ENCODE measurements around the gene TNK1.

The TNK1 gene

DNA sequence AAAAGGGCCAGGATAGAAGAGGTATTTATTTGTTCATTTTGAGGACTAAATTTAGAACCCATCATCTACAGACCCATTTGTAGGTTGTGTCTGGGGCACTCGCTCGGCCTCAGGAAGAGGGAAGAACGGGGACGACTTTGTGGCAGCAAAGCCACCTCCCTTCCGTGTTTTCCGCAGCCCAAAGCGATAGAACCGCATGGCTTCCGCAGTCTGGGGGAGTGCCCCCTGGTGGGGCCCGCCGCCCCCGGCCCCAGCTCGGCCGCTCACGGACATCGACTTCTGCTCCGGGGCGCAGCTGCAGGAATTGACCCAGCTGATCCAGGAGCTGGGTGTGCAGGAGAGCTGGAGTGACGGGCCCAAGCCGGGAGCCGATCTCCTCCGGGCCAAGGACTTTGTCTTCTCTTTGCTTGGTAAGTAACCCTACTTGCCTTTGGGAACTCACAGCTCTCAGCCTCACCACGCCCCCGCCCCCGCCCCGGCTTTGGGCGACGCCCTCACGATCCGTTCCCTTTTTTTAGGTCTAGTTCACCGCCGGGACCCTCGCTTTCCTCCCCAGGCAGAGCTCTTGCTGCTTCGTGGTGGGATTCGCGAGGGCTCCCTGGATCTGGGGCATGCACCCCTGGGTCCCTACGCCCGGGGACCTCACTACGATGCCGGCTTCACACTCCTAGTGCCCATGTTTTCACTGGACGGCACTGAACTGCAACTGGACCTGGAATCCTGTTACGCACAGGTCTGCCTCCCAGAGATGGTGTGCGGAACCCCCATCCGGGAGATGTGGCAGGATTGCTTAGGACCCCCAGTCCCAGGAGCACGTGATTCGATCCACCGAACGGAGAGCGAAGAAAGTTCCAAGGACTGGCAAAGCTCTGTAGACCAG is 55.0 kb downstream of the TNK1 start:
- DNase-seq (ENCODE audit: low read depth in 3 of 3) = peak in 2 of 3 experiments; percentile 24 to 62

DNA sequence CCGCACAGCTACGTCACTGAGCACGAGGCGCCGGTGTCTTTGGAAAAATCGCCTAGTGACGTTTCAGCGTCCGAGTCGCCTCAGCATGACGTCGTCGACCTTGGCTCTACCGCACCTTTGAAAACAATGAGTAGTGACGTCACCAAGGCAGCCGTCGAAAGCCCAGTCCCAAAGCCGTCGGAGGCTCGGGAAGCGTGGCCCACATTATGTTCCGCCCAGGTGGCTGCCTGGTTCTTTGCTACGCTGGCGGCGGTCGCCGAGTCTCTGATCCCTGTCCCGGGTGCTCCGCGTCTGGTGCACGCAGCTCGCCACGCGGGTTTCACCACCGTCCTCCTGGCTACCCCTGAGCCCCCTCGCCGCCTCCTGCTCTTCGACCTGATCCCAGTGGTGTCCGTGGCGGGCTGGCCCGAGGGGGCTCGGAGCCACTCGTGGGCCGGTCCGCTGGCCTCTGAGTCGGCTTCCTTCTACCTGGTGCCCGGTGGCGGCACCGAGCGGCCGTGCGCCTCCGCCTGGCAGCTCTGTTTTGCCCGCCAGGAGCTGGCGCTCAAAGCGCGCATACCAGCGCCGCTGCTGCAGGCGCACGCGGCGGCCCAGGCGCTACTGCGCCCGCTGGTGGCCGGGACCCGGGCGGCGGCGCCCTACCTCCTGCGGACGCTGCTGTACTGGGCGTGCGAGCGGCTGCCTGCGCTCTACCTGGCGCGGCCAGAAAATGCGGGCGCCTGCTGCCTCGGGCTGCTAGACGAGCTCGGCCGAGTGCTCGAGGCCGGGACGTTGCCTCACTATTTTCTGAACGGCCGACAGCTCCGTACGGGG is 55.9 kb downstream of the TNK1 start:
- peak; percentile 49 to 80 (median 56) for DNase-seq (ENCODE audit: low read depth in 3 of 3)

DNA sequence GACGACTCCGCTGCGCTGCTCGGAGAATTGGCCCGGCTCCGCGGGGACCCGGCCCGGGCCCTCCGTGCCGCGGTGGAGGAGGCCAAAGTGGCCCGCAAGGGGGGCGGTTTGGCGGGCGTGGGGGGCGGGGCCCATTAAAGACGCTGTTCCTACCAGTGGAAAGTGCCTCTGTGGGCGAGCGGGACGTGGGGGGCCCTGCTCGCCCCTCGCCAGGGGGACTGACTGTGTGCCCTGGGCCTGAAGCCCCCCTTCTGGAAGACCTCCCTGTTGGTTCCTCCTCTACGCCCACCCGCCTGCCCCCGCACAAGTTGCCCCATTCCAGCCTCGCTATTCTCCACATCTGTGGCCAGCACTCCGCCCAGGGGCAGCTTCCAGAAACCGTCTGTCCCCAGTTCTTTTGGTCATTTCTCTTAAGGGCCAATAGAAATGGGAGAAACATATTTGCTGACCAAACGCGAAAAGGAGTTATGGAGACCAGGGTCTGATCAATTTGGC is 56.5 kb downstream of the TNK1 start:
- no peak for DNase-seq (ENCODE audit: low read depth in 3 of 3)

DNA sequence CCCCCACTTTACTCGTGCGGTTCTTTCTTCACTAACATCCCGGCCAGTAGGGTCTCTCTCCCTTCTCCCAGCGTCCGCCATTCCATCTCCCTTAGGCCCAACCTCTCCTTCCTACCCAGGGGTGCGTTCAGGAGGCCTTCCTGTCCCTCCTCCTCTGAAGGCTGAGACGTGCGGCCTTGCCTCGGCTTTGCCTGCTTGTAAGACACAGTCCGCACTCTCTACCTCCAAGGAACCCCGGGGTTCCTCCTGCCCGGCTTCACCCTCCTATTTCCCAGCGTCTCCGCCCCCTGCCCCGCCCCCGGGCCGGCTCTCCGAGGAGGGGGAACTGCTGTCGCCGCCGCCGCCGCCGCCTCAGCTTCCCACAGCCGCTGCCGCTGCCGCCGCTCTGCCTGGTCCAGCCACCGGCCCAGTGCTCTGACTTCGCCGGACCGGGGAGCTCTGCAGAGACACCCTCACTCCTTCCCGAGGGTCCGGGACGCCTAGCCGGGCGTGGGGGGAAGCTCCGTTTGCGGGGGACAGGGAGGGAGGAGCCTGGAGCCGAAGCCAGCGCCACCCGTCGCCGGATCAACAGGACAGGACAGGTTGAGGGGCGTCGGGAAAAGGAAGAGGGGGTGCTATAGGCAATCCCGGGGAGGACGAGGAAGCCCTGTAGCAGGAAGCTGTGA is 57.2 kb downstream of the TNK1 start:
- peak in 2 of 3 experiments; percentile 36 to 77 for DNase-seq (ENCODE audit: low read depth in 3 of 3)

DNA sequence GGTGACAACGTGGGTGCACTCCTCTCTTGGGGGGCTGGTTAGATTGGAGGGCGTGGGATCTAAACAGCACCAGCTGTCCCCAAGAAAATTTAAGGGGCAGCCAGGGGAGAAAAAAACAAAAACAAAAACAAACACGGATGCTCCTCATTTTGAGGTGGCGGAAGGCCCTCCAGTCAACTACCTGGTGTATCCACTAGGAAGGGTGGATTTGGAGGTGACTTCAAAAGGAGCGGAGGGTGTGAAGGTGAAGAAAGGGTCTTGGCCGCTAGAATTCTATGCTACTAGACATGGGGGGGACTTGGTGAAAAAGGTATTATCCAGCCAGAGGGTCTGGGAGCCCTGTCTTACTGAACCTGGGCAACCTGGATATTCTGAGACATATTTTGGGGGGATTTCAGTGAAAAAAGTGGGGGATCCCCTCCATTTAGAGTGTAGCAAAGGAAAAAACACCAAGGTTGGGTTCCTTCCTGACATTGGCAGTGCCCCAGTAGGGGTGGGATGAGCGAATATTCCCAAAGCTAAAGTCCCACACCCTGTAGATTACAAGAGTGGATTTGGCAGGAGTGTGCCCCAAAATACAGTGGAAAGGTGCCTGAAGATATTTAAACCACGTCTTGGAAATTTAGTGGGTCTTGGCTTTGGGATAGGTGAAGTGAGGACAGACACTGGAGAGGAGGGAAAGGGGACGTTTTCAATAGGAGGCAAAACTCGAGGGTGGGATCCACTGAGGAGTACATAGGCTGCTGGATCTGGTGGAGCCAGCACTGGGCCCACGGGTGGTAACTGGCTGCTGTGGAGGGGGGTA is 58.0 kb downstream of the TNK1 start:
- no peak for DNase-seq (ENCODE audit: low read depth in 3 of 3)
